ENCODE data around the gene SERPINA4.

Gene SERPINA4

GRCh38 chr14:94573475-94574277 is 12.4 kb downstream of the SERPINA4 start:
- TF ChIP-seq TEAD4 (IDR thresholded peaks at IDR 0.05) (no peak), USF1 (IDR thresholded peaks at IDR 0.05) (no peak), CREB1 (IDR thresholded peaks at IDR 0.05; ENCODE audit: low read depth) (no peak), ZBTB7A (IDR thresholded peaks at IDR 0.05; ENCODE audit: low read depth) (no peak), NFIC (IDR thresholded peaks at IDR 0.05) (no peak)

GRCh38 chr14:94574336-94574735 is 13.1 kb downstream of the SERPINA4 start:
- no peak for TF ChIP-seq TAF1 (IDR thresholded peaks at IDR 0.05; ENCODE audit: low read depth)
- TF ChIP-seq EP300 (IDR thresholded peaks at IDR 0.05; ENCODE audit: borderline replicate concordance): no peak
- no peak for TF ChIP-seq FOXM1 (IDR thresholded peaks at IDR 0.05; ENCODE audit: borderline replicate concordance, low read depth)
- TF ChIP-seq CREB1 (IDR thresholded peaks at IDR 0.05; ENCODE audit: low read depth): no peak
- TF ChIP-seq EGR1 (IDR thresholded peaks at IDR 0.05): no peak
- TF ChIP-seq MAX (IDR thresholded peaks at IDR 0.05): no peak
- no peak for TF ChIP-seq YY1 (IDR thresholded peaks at IDR 0.05; ENCODE audit: low read depth)
- no peak for TF ChIP-seq TCF12 (IDR thresholded peaks at IDR 0.05; ENCODE audit: low read depth)
- TF ChIP-seq ZBTB7A (IDR thresholded peaks at IDR 0.05; ENCODE audit: low read depth): no peak

GRCh38 chr14:94575730-94576585 is 14.7 kb downstream of the SERPINA4 start:
- TF ChIP-seq ZBTB7A (IDR thresholded peaks at IDR 0.05; ENCODE audit: low read depth) (no peak), MAX (IDR thresholded peaks at IDR 0.05) (no peak), RAD21 (IDR thresholded peaks at IDR 0.05; ENCODE audit: low read depth) (no peak)

- TF ChIP-seq ZBTB7A (IDR thresholded peaks at IDR 0.05; ENCODE audit: low read depth): no peak
- TF ChIP-seq YY1 (IDR thresholded peaks at IDR 0.05; ENCODE audit: low read depth): no peak
- no peak for TF ChIP-seq USF1 (IDR thresholded peaks at IDR 0.05)
- no peak for TF ChIP-seq EGR1 (IDR thresholded peaks at IDR 0.05)
- TF ChIP-seq REST (IDR thresholded peaks at IDR 0.05; ENCODE audit: low read depth): no peak
- no peak for TF ChIP-seq TCF12 (IDR thresholded peaks at IDR 0.05; ENCODE audit: low read depth)
- TF ChIP-seq TAF1 (IDR thresholded peaks at IDR 0.05; ENCODE audit: low read depth): no peak
- no peak for TF ChIP-seq EP300 (IDR thresholded peaks at IDR 0.05; ENCODE audit: borderline replicate concordance)
- no peak for TF ChIP-seq NFIC (IDR thresholded peaks at IDR 0.05)
- no peak for TF ChIP-seq FOXM1 (IDR thresholded peaks at IDR 0.05; ENCODE audit: borderline replicate concordance, low read depth)
- TF ChIP-seq RAD21 (IDR thresholded peaks at IDR 0.05; ENCODE audit: low read depth): no peak
- TF ChIP-seq CEBPB (IDR thresholded peaks at IDR 0.05): no peak
Measured at GRCh38 chr14:94578712-94579111, 17.5 kb downstream of the SERPINA4 start.

GRCh38 chr14:94581127-94581999 is 20.1 kb downstream of the SERPINA4 start, which contains the start of gene SERPINA5:
Gene SERPINA5 (plus strand): TSS chr14:94581426. CDS start chr14:94587363, 5,937 bp downstream.
- TF ChIP-seq TAF1 (IDR thresholded peaks at IDR 0.05; ENCODE audit: low read depth): no peak
- TF ChIP-seq EGR1 (IDR thresholded peaks at IDR 0.05): no peak
- no peak for TF ChIP-seq TEAD4 (IDR thresholded peaks at IDR 0.05)
- no peak for TF ChIP-seq CEBPB (IDR thresholded peaks at IDR 0.05)
- no peak for TF ChIP-seq CREB1 (IDR thresholded peaks at IDR 0.05; ENCODE audit: low read depth)
- no peak for TF ChIP-seq REST (IDR thresholded peaks at IDR 0.05; ENCODE audit: low read depth)
- no peak for TF ChIP-seq RAD21 (IDR thresholded peaks at IDR 0.05; ENCODE audit: low read depth)
- no peak for TF ChIP-seq NFIC (IDR thresholded peaks at IDR 0.05)
- no peak for TF ChIP-seq TCF12 (IDR thresholded peaks at IDR 0.05; ENCODE audit: low read depth)
- no peak for TF ChIP-seq EP300 (IDR thresholded peaks at IDR 0.05; ENCODE audit: borderline replicate concordance)
- no peak for TF ChIP-seq MAX (IDR thresholded peaks at IDR 0.05)
- TF ChIP-seq YY1 (IDR thresholded peaks at IDR 0.05; ENCODE audit: low read depth): no peak
- no peak for TF ChIP-seq ZBTB7A (IDR thresholded peaks at IDR 0.05; ENCODE audit: low read depth)
- no peak for TF ChIP-seq FOXM1 (IDR thresholded peaks at IDR 0.05; ENCODE audit: borderline replicate concordance, low read depth)
- TF ChIP-seq USF1 (IDR thresholded peaks at IDR 0.05): no peak
